Measurements from ENCODE around the gene ARL5A.

The ARL5A gene

GRCh38 chr2:151810489-151810888, 17.7 kb downstream of the ARL5A start:
- Histone ChIP-seq H3K27ac (no peak overlapping the region), H3K4me3 (no peak overlapping the region)
- no peak for DNase-seq (ENCODE audit: low spot score)
- TF ChIP-seq, protein P1, sequence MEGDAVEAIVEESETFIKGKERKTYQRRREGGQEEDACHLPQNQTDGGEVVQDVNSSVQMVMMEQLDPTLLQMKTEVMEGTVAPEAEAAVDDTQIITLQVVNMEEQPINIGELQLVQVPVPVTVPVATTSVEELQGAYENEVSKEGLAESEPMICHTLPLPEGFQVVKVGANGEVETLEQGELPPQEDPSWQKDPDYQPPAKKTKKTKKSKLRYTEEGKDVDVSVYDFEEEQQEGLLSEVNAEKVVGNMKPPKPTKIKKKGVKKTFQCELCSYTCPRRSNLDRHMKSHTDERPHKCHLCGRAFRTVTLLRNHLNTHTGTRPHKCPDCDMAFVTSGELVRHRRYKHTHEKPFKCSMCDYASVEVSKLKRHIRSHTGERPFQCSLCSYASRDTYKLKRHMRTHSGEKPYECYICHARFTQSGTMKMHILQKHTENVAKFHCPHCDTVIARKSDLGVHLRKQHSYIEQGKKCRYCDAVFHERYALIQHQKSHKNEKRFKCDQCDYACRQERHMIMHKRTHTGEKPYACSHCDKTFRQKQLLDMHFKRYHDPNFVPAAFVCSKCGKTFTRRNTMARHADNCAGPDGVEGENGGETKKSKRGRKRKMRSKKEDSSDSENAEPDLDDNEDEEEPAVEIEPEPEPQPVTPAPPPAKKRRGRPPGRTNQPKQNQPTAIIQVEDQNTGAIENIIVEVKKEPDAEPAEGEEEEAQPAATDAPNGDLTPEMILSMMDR (IDR thresholded peaks at IDR 0.05) = no peak

- Histone ChIP-seq H3K4me3 (no peak overlapping the region), H3K27ac (no peak overlapping the region)
- TF ChIP-seq, protein P1 (IDR thresholded peaks at IDR 0.05) = no peak
- no peak for DNase-seq (ENCODE audit: low spot score)
Observed at GRCh38 chr2:151809073-151809383, 19.2 kb downstream of the ARL5A start.

- TF ChIP-seq, protein P1 (IDR thresholded peaks at IDR 0.05) = peak; percentile 19
- Histone ChIP-seq H3K4me3 (no peak overlapping the region), H3K27ac (no peak overlapping the region)
- DNase-seq (ENCODE audit: low spot score) = no peak
Observed at GRCh38 chr2:151808258-151809072, 19.8 kb downstream of the ARL5A start.

GRCh38 chr2:151805961-151806360, 22.3 kb downstream of the ARL5A start:
- TF ChIP-seq, protein P1 (IDR thresholded peaks at IDR 0.05) = no peak
- Histone ChIP-seq H3K27ac (no peak overlapping the region), H3K4me3 (no peak overlapping the region)
- no peak for DNase-seq (ENCODE audit: low spot score)

GRCh38 chr2:151805343-151805742, 22.9 kb downstream of the ARL5A start:
- H3K4me3 ChIP-seq = no peak overlapping the region
- TF ChIP-seq, protein P1 (IDR thresholded peaks at IDR 0.05) = no peak
- no peak for DNase-seq (ENCODE audit: low spot score)
- no peak overlapping the region for H3K27ac ChIP-seq

DNA sequence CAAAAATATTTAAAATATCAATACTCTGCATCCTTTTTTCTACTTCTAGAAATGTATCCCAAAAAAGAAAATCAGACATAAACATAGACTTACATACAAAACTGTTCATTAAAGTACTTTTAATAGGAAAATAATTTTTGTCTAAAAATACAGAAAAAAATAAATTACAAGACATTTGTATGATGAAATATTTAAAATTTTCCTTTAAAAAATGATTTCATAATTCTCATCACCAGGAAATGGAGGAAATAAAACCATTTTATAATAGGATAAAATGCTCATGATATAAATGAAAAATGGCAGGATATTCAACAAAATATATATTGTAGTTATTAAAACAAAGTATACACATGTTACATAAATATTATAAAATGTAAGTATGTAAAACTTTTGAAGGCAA, 24.4 kb downstream of the ARL5A start:
- DNase-seq (ENCODE audit: low spot score) = no peak
- TF ChIP-seq, protein P1 (IDR thresholded peaks at IDR 0.05) = no peak
- H3K27ac ChIP-seq = no peak overlapping the region
- H3K4me3 ChIP-seq = no peak overlapping the region

- DNase-seq (ENCODE audit: low spot score) = no peak
- H3K27ac ChIP-seq = no peak overlapping the region
- no peak overlapping the region for H3K4me3 ChIP-seq
- TF ChIP-seq, protein P1 (IDR thresholded peaks at IDR 0.05) = no peak
Observed at GRCh38 chr2:151802315-151802714, 25.9 kb downstream of the ARL5A start.

Data from coronary artery (tissue), 2 donors.